Fibroblast of mammary gland (primary cell): ENCODE data around the gene ANKRD44.
A peak's percentile ranks its signal among the peaks of the same experiment; 100 is the strongest.

Experiments used
- DNase-seq: peaks from one replicate; pipeline ENCODE4 v3.0.0-alpha.2; 2010; ENCODE audit warnings: low read depth
- H3K4me3 ChIP-seq: 2 replicates; pipeline ENCODE4 v1.5.1; 2011; ENCODE audit warnings: low read depth, mild to moderate bottlenecking, low read length, moderate library complexity; ENCODE audit not compliant: control insufficient read depth
- TF ChIP-seq, protein P1 (sequence below): conservative IDR thresholded peaks from 2 replicates; pipeline ENCODE4 v1.5.1; 2011; ENCODE audit warnings: low read depth, low read length, inconsistent platforms; ENCODE audit not compliant: control insufficient read depth, insufficient read depth

The ANKRD44 gene

DNA sequence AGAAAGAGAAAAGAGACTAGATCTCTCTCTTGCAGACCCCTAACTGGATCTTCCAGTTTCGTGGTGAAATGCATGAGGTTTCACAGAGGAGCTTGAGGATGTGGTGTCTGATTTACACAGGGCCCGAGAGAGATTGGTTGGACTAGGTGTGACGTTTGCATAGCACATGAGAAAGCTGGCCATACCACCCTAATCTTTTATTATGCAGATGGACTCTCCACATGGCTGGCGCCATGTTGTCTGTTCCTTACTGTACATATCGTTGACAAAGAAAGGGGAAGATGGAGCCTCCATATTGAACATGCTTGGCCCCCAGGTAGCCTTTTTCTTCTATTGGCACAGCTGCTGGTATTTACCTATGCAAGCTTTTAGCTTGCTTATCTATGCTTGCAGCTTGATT lies 356.6 kb downstream of the ANKRD44 start:
- no peak for DNase-seq
- TF ChIP-seq, protein P1, sequence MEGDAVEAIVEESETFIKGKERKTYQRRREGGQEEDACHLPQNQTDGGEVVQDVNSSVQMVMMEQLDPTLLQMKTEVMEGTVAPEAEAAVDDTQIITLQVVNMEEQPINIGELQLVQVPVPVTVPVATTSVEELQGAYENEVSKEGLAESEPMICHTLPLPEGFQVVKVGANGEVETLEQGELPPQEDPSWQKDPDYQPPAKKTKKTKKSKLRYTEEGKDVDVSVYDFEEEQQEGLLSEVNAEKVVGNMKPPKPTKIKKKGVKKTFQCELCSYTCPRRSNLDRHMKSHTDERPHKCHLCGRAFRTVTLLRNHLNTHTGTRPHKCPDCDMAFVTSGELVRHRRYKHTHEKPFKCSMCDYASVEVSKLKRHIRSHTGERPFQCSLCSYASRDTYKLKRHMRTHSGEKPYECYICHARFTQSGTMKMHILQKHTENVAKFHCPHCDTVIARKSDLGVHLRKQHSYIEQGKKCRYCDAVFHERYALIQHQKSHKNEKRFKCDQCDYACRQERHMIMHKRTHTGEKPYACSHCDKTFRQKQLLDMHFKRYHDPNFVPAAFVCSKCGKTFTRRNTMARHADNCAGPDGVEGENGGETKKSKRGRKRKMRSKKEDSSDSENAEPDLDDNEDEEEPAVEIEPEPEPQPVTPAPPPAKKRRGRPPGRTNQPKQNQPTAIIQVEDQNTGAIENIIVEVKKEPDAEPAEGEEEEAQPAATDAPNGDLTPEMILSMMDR = no peak
- no peak overlapping the region for H3K4me3 ChIP-seq

DNA sequence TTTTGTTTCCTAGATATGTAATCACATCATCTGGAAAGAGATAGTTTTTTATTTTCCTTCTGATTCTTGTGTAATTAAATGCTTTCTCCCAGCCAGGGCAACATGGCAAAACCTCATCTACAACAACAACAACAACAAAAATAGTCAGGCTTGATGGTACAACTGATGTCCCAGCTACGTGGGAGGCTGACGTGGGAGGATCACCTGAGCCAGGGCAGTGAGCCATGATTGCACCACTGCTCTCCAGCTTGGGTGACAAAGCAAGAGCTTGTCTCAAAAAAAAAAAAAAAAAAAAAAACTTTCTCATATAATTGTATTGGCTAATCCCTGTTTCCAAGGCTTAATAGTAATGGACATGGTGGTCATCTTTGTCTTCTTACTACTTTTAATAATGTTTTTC lies 357.6 kb downstream of the ANKRD44 start:
- TF ChIP-seq, protein P1 = no peak
- peak; percentile 48 for DNase-seq
- no peak overlapping the region for H3K4me3 ChIP-seq

DNA sequence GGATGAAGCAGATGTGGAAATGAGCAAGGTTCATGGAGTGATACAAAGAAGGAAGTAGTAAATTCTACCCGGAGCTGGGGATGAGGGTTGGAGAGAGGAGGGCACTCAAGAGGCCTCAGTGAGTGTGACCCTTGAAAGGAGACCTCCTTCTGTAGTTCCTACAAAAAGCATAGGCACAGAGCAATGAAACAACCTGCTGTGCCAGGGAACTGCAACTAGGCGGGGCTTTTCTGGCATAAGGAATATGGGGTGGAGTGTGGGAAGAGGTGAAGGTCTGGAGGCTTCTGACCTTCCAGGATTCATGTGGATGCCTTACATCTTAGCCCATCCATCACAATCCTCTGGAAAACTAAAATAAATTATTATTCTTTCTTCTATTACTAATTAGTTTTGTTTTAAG lies 358.6 kb downstream of the ANKRD44 start:
- no peak for DNase-seq
- no peak overlapping the region for H3K4me3 ChIP-seq
- TF ChIP-seq, protein P1 = no peak

DNA sequence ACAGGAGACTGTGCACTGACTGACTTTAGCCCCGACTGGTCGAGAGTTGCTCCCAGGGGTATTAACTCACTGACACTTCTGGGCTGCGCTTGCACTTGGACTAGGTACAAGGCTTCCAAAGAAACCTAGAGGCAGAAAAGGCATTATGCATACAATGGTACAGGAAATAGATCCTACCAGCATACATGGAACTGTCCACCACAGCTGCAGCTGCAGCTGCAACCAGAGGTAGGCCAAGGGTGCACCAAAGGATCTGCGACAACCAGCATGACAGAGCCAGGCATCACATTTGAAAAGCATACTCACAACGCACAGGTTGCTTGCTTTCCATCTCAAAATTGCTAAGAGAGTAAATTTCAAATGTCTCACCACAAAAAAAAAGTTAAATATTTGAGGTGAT lies 361.5 kb downstream of the ANKRD44 start:
- TF ChIP-seq, protein P1 = no peak
- DNase-seq = no peak

DNA sequence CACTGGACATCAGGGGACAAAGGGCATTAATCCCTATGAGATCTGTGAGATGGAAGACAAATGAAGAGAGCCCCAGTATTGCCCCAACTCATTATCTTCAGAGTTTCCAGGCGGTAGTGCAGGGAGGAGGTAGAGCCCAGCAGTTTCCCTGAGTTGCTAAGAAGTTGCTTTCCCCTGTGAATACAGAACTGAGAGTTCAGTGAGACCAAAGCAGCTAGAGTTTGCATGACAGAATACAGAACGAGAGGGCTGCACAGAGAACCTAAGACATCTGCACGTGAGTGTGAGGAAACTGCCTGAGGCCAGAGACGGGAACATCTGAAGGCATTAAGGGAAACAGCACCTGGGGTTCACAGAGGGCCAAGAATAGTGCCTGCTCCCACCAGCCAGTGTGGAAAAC lies 366.0 kb downstream of the ANKRD44 start:
- no peak for DNase-seq
- H3K4me3 ChIP-seq = no peak overlapping the region
- TF ChIP-seq, protein P1 = no peak

More for the DNA sequence above, 361.5 kb downstream of the ANKRD44 start:
- no peak overlapping the region for H3K4me3 ChIP-seq

DNA sequence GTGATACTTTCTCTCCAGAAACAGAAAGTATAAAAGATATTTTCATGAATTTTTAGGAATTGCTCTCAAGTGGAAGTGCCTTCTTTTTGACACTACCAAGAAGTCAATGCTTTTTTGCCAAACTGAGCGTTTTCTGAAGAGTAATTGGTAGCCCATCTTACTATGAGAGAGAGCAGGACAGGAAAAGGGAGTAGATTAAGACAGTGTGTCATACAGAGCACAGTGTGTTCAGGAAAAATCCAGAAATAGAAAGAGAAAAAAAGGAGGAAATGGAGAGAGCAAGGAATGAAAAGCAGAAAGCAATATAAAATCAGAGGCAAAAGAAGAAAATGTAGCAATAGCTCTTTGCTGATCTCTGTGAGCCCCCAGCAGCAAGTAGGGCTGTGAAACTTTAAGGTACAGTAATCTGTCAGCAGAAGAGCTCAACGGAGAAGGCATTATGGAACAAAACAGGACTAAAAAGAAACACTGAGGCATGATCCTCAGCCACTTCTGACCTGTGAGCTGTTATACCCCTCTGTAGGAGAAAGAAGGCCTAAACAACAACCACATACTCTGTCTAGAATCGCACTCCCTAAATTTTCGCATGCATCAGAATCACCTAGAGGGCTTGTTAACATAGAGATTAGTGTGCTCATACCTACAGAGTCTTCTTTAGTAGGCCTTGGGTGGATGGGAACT lies 369.0 kb downstream of the ANKRD44 start:
- DNase-seq = no peak
- H3K4me3 ChIP-seq = no peak overlapping the region
- TF ChIP-seq, protein P1 = no peak

DNA sequence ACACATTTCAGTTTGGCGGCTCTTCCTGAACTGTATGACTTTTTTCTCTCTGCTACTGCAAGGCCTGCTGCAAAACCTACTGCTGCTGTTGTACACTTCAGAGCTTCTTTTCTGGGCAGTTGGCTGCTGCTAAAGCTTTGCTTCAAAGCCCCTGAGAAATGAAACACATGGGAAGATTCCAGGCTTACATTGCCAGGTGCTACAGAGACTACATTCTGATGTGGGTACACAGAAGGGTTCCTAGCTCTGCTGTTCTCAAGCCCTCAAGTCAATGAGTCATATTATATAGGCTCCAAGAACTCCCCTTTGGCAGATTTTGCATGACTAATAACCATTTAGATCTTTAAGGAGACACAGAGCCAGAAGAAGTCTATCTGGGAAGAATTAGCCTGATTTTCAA lies 371.2 kb downstream of the ANKRD44 start:
- DNase-seq = peak; percentile 80
- TF ChIP-seq, protein P1 = no peak
- no peak overlapping the region for H3K4me3 ChIP-seq
